Activated CD8-positive, alpha-beta T cell treated with anti-CD3 and anti-CD28 coated beads, Interleukin-2, amount 10 ng/mL, durations not matched to agents 7 days and 5 days (primary cell): ENCODE data around the gene JPH3. TPM values are rescaled to one million over a fixed set of nuclear protein-coding genes. Genes with fewer than 3 reads are reported as not detected.
A peak's percentile ranks its signal among the peaks of the same experiment; 100 is the strongest.

Experiments
- ATAC-seq: fragments of 150-1000 bp; cut with Tn5 transposase; one replicate; pipeline ENCODE4 v1.10.0; 2021; ENCODE audit warnings: moderate library complexity
- CTCF ChIA-PET: fragments of 350-600 bp; sonication (Branson Sonifier 250); formaldehyde crosslinking; loops from one replicate; lab custom pipeline; 2021; ENCODE audit warnings: antibody characterized with exemption; lab: Charles Lee
- POLR2A ChIA-PET: fragments of 350-600 bp; sonication (Branson Sonifier 250); formaldehyde crosslinking; loops from one replicate; lab custom pipeline; 2021; ENCODE audit warnings: antibody characterized with exemption; lab: Charles Lee
- DNase-seq: peaks from one replicate; pipeline ENCODE4 v3.0.0-alpha.2; 2020
- H3K27ac Mint-ChIP-seq: one replicate; pipeline ENCODE4 v1.8.0; 2021; ENCODE audit warnings: mild to moderate bottlenecking, mixed read lengths
- H3K27me3 Mint-ChIP-seq: one replicate; pipeline ENCODE4 v1.8.0; 2021; ENCODE audit warnings: low read depth, mixed read lengths
- H3K36me3 Mint-ChIP-seq: one replicate; pipeline ENCODE4 v1.8.0; 2021; ENCODE audit warnings: low read depth, mixed read lengths
- H3K4me1 Mint-ChIP-seq: one replicate; pipeline ENCODE4 v1.8.0; 2021; ENCODE audit warnings: low read depth, mixed read lengths
- H3K4me3 Mint-ChIP-seq: one replicate; pipeline ENCODE4 v1.8.0; 2021; ENCODE audit warnings: mild to moderate bottlenecking, mixed read lengths
- H3K9me3 Mint-ChIP-seq: one replicate; pipeline ENCODE4 v1.8.0; 2022; ENCODE audit warnings: mixed read lengths; ENCODE audit not compliant: insufficient read depth
- total RNA-seq, 2 experiments: library from RNA; stranded (reverse); gene quantifications; one replicate each; pipeline ENCODE4 v1.2.3, GENCODE V29; 2021

The JPH3 gene
- total RNA-seq, 2 experiments from 2014 or later, result not detected

DNA sequence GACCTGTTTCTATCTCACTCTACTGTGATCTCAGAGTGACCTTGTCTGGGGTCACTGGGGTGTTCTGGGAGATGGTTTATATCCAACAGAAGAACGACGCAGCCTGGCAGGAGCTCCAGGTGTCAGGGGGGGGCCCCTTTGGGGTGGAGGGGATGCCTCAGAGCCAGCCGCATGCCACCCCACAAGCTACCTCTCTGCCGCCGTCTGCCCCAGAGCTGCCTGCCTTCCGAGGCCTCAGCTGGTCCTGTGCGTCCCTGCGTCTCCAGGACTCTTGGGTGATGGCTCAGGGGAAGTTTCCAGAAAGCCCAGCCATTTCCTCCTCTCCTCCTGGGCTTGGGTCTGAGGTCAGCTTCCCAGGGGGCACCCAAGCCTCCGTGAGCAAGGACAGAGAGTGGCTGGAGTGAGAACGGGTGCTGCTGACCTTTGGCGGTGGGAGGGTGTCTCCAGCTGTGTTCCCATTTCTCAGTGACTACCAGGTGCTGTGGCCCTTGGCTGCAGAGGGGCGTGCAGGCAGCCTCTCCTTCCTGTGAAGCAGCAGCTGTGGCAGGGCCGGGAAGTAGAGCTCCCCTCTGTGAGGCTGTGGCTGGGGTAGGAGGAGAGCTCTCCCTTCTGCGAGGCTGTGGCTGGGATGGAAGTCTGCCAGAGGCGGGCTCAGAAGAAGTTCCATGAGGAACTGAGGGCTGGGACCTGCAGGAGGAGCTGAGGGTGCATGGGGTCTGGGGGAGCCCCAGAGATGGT is 19.8 kb downstream of the JPH3 start:
- ChIA-PET POLR2A (no interaction called here), CTCF (no interaction called here)
- no peaks in the 10 kb centered on the region for H3K9me3 Mint-ChIP-seq
- no peaks in the 10 kb centered on the region for H3K27me3 Mint-ChIP-seq
- no peak overlapping the region for H3K27ac Mint-ChIP-seq
- H3K4me3 Mint-ChIP-seq, result no peak overlapping the region
- H3K4me1 Mint-ChIP-seq, result no peaks in the 10 kb centered on the region
- no peak for ATAC-seq
- no peak for DNase-seq
- H3K36me3 Mint-ChIP-seq, result no peaks in the 10 kb centered on the region

DNA sequence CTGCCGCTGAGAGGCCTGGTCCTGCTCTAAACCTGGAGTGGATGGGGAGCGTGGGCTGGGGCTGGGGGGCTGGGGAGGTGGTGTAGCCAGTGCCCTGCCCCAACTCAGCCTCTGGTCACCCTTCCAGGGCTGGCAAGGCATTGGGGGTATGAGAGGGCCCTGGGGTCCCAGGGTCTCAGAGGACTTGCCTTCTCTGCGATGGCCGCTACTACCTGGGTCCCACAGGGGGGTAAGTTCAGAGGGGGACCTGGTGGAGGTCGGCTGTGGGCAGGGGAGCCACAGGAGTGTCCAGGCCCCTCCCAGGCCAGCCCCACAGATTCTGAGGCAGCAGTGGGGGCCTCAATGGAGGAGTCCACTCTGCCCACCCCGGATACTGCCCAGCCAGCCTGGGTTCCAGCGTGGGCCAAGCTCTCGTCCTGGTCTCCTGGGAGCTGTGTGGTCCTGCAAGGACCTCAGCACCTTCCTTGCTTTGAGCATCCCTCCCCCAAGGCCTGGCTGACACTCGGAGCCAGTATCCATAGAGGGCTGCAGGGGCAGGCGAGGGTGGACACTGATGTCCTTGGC is 20.5 kb downstream of the JPH3 start:
- H3K36me3 Mint-ChIP-seq, result no peaks in the 10 kb centered on the region
- DNase-seq (no peak), ATAC-seq (no peak)
- CTCF ChIA-PET, result no interaction called here
- POLR2A ChIA-PET, result no interaction called here
- H3K4me1 Mint-ChIP-seq, result no peaks in the 10 kb centered on the region
- no peaks in the 10 kb centered on the region for H3K27me3 Mint-ChIP-seq
- H3K27ac Mint-ChIP-seq, result no peak overlapping the region
- H3K9me3 Mint-ChIP-seq, result no peaks in the 10 kb centered on the region
- H3K4me3 Mint-ChIP-seq, result no peak overlapping the region

DNA sequence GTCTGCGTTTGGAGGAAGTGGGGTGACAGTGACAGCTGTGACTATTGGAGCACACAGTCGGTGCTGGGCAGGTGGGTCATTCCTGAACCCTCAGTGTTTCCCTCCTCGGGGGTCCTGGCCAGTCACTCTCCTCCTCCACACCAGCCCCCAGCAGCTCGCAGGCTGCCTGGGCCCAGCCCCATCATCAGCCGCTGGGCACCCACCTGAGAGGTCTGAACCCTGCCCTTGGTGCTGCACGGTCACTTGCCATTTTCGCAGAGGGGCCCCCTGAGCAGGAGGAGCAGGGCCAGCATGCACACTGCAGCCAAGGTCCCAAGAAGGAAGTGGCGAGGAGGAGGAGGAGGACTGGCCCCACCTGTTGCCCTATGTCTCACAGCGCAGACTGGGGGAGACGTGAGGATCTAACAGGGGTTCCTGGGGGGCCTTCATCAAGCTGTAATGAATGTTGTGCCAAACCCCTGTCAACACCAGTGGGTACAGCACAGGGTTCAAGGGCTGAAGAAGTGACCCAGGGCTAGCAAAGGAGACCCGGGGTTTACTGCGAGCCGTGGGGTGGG is 23.0 kb downstream of the JPH3 start:
- ATAC-seq, result no peak
- ChIA-PET CTCF (interaction anchor here (1.2 kb wide), 1 partner anchor 11 kb away, joined by 5 read pairs; no protein-coding TSS in a partner anchor), POLR2A (no interaction called here)
- Mint-ChIP-seq H3K27ac (no peak overlapping the region), H3K4me3 (no peak overlapping the region), H3K36me3 (no peaks in the 10 kb centered on the region), H3K27me3 (no peaks in the 10 kb centered on the region), H3K9me3 (no peaks in the 10 kb centered on the region), H3K4me1 (no peaks in the 10 kb centered on the region)
- no peak for DNase-seq

DNA sequence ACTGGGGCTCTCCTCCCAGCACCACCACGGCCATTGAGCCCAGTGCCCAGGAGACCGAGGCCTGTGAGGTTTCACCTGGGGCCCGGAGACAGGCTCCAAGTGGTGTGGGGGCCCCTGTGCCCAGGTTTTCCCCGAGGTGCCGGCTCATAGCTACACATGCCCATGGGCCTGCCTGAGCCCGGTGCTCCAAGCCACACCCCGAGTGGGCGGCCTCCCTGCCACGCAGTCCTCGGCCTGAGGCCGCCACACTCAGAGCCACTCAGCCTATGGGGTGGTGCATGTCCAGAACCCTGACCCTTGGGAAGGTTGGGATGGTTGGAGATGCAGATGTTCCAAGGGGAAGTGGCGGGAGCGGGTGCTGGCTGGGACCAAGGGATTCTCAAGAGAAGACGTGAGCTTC is 24.1 kb downstream of the JPH3 start:
- Mint-ChIP-seq H3K4me1 (no peaks in the 10 kb centered on the region), H3K27me3 (peaks cover 5% of the 10 kb centered on the region), H3K27ac (no peak overlapping the region), H3K9me3 (no peaks in the 10 kb centered on the region), H3K36me3 (no peaks in the 10 kb centered on the region), H3K4me3 (no peak overlapping the region)
- POLR2A ChIA-PET, result no interaction called here
- DNase-seq (no peak), ATAC-seq (no peak)
- CTCF ChIA-PET, result interaction anchor here (2.4 kb wide), 1 partner anchor 9 kb away, joined by 10 read pairs; no protein-coding TSS in a partner anchor

DNA sequence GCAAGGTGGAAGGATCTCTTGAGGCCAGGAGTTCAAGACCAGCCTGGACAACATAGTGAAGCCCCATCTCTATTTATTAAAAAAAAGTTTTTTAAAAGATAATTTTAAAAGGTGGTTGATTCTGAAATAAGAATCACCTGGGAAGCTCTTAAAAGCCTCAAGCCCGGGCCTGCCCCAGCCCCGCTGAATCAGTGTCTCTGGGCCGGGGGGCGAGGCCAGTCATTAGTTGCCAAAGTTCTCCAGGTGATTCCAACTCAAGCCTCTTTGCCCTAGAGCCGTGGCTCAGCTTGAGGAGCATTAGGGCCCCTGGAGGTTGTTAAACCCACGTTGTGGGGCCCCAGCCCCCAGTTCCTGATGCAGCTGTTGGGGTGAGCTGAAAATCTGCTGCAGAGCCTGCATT is 24.6 kb downstream of the JPH3 start:
- CTCF ChIA-PET, result interaction anchor here (2.4 kb wide), 1 partner anchor 9 kb away, joined by 10 read pairs; no protein-coding TSS in a partner anchor

DNA sequence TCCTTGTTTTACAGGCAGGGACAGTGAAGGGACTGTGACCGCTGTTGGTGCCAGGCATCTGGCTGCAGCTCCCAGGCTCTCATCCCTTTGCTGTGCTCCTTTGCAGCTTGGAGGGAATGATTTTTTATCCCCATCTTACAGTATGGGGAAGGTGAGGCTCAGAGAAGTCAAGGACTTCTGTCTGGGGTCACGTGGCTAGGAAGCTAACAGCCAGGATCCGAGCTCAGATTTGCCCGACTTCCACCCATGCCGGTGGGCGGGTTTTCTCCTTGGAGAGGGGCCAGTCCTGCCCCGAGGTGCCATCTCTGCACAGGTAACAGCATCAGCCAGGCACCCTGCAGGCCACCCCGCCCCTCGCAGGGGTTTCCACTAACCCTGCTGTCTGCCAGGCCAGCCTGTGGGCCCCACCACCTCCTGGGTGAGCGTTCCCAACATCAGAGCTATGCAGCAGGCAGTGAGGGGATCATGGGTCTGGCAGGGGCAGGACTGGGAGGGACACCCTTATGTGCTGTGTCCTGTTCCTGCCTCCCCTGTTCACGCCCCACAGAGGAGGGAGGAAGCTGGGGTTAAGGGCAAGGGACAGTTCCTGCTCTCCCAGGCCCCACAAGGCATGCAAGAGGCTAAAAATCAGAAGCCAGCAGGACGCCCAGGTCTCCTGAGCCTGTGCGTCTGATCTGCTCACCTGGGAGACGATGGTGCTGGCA is 25.4 kb downstream of the JPH3 start:
- ChIA-PET POLR2A (no interaction called here), CTCF (interaction anchor here (2.4 kb wide), 1 partner anchor 8 kb away, joined by 10 read pairs; no protein-coding TSS in a partner anchor)
- Mint-ChIP-seq H3K27ac (no peak overlapping the region), H3K4me3 (no peak overlapping the region), H3K27me3 (peaks cover 9% of the 10 kb centered on the region), H3K4me1 (no peaks in the 10 kb centered on the region), H3K9me3 (no peaks in the 10 kb centered on the region), H3K36me3 (no peaks in the 10 kb centered on the region)
- no peak for ATAC-seq
- DNase-seq, result no peak

More for the DNA sequence above, 24.6 kb downstream of the JPH3 start:
- Mint-ChIP-seq H3K27me3 (peaks cover 7% of the 10 kb centered on the region), H3K9me3 (no peaks in the 10 kb centered on the region), H3K4me1 (no peaks in the 10 kb centered on the region), H3K4me3 (no peak overlapping the region), H3K27ac (no peak overlapping the region), H3K36me3 (no peaks in the 10 kb centered on the region)
- POLR2A ChIA-PET, result no interaction called here
- DNase-seq (no peak), ATAC-seq (no peak)

DNA sequence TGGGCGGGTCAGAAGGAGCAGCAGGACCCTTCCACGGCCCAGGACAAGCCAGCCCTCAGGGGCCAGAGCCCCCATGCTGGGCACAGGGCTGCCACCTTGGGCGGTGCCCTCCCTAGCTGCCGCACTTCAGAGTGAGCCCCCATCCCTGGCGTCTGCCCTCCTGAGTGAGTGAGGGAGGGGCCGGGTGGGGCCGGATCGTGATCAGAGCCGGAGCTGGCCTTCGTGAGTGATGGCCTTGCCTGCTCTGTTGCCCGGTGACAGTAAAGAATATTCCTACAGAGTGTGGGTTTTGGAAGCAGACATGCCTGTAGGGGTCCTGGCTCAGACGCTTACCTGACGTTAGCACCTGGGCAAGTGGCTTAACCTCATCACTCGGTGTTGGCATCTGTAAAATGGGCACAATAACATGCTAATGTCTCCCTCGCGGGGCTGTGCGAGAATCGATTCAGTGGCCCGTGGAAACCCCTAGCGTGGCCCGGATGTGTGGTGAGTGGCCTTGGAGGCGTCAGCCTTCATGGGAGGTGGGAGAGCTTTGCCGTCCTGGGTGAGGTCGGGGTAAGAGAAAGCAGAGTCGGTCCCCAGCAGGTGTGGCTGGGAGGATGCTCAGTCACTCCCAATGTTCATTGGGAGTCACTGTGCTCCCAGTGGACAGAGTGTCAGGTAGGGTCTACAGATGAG is 26.1 kb downstream of the JPH3 start:
- Mint-ChIP-seq H3K4me3 (no peak overlapping the region), H3K36me3 (no peaks in the 10 kb centered on the region), H3K27ac (no peak overlapping the region), H3K9me3 (no peaks in the 10 kb centered on the region), H3K4me1 (no peaks in the 10 kb centered on the region), H3K27me3 (peaks cover 9% of the 10 kb centered on the region)
- ATAC-seq, result no peak
- no peak for DNase-seq
- ChIA-PET POLR2A (no interaction called here), CTCF (interaction anchor here (2.4 kb wide), 1 partner anchor 7 kb away, joined by 10 read pairs; no protein-coding TSS in a partner anchor)

DNA sequence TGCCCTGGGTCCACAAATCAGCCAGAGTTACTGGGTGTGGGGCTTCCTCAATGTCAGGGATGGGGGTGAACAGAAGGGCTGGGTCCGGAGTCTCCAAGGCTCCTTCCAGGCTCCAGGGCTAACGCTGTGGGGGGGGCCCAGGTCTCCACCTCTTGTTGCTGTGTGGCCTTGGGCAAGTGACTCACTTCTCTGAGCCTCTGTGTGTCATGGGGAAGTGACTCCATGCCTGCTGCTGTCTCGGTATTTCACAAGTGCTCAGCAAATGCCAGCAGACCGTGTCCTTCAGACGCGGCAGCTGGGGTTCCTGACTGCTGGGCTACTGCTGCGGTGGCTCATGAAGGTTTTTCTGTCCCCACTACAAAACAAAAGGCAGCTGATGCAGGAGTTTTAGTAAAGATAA is 26.6 kb downstream of the JPH3 start:
- Mint-ChIP-seq H3K4me1 (no peaks in the 10 kb centered on the region), H3K27me3 (peaks cover 9% of the 10 kb centered on the region), H3K36me3 (no peaks in the 10 kb centered on the region), H3K4me3 (no peak overlapping the region), H3K9me3 (no peaks in the 10 kb centered on the region), H3K27ac (no peak overlapping the region)
- CTCF ChIA-PET, result no interaction called here
- POLR2A ChIA-PET, result no interaction called here
- no peak for DNase-seq
- ATAC-seq, result no peak

DNA sequence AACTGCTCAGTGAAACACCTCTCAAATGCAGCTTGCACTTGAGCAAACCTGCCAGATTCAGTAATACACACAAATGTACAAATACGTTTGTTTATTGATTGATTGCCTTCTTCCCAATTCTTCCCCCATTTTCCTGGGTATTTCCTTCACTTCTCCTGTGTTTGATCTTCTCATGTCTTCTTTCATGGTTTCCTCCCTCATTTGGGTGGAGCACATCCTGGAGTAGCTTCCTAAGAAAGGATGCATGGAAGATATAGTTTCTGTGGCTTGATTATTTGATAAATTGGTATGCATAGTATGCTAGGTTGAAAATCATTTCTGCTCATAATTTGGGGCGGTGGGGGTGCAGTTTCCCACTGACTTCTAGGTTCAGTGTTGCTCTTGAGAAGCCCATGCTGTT is 28.8 kb downstream of the JPH3 start:
- ATAC-seq, result no peak
- no peak for DNase-seq
- Mint-ChIP-seq H3K27me3 (peaks cover 9% of the 10 kb centered on the region), H3K36me3 (no peaks in the 10 kb centered on the region), H3K9me3 (no peaks in the 10 kb centered on the region), H3K4me1 (peaks cover 10% of the 10 kb centered on the region), H3K4me3 (no peak overlapping the region), H3K27ac (no peak overlapping the region)
- ChIA-PET POLR2A (no interaction called here), CTCF (interaction anchor here (1.1 kb wide), 1 partner anchor 214 kb away, joined by 4 read pairs; no protein-coding TSS in a partner anchor)

DNA sequence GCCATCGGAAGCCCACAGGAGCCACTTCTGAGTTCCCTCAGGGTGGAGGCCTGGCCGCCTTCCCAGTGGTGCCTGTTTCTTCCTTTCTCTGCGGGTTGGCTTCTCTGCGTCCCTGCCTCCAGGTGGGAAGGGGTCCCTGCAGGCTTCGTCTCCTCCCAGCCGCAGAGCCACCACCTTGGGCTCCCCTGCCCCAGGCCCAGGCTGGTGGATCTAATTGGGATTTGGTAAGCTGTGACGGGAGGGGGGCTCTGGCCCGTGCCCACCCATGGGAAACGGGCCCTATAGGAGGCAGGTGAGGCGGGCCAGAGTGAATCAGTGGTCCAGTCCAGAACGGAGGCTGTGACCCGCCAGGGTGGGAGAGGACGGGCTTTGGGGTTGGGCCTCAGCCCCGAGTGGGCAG is 32.1 kb downstream of the JPH3 start:
- Mint-ChIP-seq H3K27me3 (peaks cover 9% of the 10 kb centered on the region), H3K9me3 (no peaks in the 10 kb centered on the region), H3K4me1 (peaks cover 18% of the 10 kb centered on the region), H3K27ac (no peak overlapping the region), H3K36me3 (no peaks in the 10 kb centered on the region), H3K4me3 (no peak overlapping the region)
- no peak for DNase-seq
- no peak for ATAC-seq
- ChIA-PET CTCF (interaction anchor here (1.2 to 3.7 kb wide), 6 partner anchors 96 to 286 kb away, joined by 3 to 38 read pairs (median 6); no protein-coding TSS in a partner anchor), POLR2A (no interaction called here)

DNA sequence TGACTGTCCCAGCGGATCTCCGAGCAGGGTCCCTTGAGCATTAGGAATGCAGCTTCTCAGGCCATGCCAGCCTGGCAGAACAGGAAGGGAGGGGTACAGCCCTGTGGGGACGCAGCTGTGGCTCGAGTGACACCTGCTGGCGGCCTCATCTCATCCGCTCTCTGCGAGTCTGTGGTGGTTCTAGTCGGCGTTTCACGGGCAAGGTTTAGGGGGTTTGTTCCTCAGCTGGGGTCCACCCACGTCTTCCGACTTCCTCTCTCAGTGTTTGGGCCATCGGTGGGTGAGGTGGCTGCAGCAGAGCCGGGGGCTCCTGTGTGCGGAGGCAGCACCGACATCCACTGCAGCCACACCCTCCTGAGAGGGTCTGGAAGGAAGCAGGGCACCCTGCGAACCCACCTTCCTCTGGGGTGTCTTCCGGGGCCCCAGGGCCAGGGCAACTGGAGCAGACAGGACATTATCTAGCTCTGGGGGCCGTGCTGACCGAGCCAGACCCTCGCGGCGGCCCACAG is 33.3 kb downstream of the JPH3 start:
- ChIA-PET CTCF (interaction anchor here (0.6 to 3.7 kb wide), 46 partner anchors 9 to 573 kb away, joined by 3 to 38 read pairs (median 4); partner anchors contain the start of genes FBXO31 and KLHDC4), POLR2A (interaction anchor here (0.5 to 1.1 kb wide), 3 partner anchors 56 to 243 kb away, joined by 3 read pairs; no protein-coding TSS in a partner anchor)
- Mint-ChIP-seq H3K9me3 (no peaks in the 10 kb centered on the region), H3K27me3 (peaks cover 9% of the 10 kb centered on the region), H3K4me1 (peaks cover 18% of the 10 kb centered on the region), H3K4me3 (peak overlapping the region; percentile 59), H3K36me3 (no peaks in the 10 kb centered on the region), H3K27ac (no peak overlapping the region)
- ATAC-seq (peak; percentile 73), DNase-seq (peak; percentile 78)
